Transverse colon (tissue), 4 donors: ENCODE measurements around the gene SIN3A.

Experiments
- CTCF ChIP-seq, 5 experiments: fragments of 200-600 bp in 3 of 5; fragments of 450-650 bp in 2 of 5; sonication (generic) in 3 of 5; IDR thresholded peaks; 1 replicate in 2 of 5; 2 replicates in 3 of 5; pipeline ENCODE4 v1.5.1; 2016 to 2017; ENCODE audit warnings: antibody characterized with exemption in 5 of 5, inconsistent platforms in 3 of 5, mild to moderate bottlenecking in 2 of 5, moderate library complexity in 1 of 5
- POLR2A ChIP-seq: fragments of 450-650 bp; IDR thresholded peaks from one replicate; pipeline ENCODE4 v1.6.1; 2016; ENCODE audit warnings: antibody characterized with exemption, mild to moderate bottlenecking, moderate library complexity
- POLR2AphosphoS5 ChIP-seq, 3 donors: sonication (generic); formaldehyde crosslinking; IDR thresholded peaks; one replicate each; pipeline ENCODE4 v1.6.1; 2016; ENCODE audit warnings: antibody characterized with exemption in 3 of 3

- TF ChIP-seq CTCF (IDR thresholded peaks at IDR 0.05) (no peak), POLR2A (no peak), POLR2AphosphoS5 (IDR thresholded peaks at IDR 0.05) (no peak)
These were observed 30.8 kb downstream of the SIN3A start for GRCh38 chr15:75420698-75421097.
